ENCODE results near the gene HIVEP3.

The HIVEP3 gene

DNA sequence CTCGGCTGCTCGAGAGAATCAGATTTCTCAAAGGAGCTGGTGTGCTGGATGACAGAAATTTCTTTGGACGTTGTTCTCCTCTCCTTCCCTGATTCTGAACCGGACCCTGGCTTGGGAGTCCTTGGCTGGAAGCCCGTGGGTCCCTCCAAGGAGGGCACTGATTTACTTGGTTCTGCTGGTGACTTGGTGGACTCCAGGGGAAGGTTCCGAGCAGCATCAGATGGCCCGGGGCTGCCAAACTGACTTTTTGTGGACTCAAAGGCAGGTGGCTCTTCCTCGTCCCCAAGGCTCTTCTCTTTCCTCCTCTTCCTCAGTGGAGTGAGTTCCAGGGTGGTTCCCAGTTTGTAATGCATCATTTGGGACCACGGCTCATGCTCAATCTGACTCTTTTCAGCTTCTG lies 336.4 kb downstream of the HIVEP3 start:
- no peak for DNase-seq (ENCODE audit: low spot score)

DNA sequence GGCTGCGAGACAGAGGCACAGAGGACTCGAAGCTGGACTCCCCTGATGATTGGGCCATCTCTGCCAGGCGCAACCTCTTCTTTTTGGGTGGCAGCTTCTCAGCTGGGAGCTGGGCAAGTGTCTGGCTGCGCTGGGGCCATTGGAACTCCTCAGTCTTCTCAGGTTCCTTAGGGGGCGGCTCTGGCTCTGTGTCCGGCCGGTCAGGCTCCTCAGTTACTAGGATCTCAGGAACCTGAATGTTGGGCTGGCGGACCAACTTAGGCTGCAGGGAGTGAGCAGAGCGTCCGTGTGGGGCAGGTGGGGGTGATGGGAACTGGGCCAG lies 336.8 kb downstream of the HIVEP3 start:
- no peak for DNase-seq (ENCODE audit: low spot score)

DNA sequence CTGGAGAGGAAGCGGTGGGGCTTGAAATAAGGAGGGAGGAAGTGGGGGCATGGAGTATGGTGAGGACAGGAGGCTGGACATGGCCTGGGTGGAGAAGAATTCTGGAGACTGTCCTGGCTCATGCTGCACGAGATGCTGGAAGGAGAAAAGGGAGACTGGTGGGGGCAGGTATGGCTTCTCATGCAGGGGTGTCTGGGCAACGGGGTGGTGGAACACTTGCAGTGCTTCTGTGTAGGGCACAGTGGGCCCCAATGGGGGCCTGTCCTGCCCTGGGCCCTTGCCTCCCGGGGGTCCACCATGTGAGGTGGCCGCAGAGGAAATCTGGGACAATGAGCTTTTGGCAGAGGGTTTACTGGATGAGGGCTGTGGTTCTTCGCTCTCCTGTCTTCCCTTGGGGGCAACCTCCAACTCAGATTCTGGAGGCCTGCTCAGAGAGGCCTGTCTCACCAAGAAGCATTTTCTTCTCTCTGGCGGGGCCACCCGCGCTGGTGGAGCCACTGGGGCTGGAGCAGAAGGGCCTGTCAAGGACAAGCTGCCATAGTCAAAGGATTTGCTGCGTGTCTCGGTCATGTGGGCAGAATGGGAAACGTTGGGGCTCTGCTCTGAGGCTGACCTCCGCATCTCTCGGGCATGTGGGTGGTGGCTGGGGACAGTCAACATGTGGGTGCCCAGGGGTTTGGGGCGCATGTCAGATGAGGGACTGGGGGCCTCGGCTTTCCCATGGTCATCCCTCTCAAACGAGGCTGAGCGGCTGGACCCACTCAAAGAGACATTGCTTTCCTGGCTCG lies 337.3 kb downstream of the HIVEP3 start:
- DNase-seq (ENCODE audit: low spot score) = no peak

DNA sequence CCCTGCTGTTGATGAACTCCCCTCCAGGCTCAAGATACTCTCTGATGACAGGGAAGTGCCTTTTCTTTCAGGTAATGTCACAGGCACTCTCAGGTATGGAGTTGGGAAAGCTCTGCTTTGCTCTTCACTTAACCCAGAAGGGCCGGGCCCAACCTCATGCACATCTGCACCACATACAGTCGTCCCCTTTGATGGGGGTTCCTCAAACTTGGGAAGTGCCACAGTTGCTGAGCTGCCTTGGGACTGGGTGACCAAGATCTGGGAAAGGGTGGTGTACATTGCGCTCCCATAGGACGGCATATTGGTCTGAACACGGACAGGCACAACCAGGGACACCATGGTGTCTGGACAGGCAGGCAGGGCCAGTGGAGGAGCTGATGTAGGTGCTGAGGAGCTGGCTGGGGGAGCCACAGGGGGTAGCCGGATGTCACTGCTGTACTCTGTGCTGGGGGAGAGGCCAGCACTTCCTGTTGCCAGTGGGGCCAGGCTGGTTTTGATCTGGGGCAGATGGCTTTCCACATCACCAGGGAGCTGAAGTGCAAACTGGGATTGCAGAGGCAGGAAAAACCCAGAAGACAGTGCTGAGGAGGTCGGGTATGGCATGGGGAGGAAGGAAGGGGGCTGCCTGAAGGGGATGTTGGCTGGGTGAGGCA lies 338.1 kb downstream of the HIVEP3 start:
- DNase-seq (ENCODE audit: low spot score) = no peak

DNA sequence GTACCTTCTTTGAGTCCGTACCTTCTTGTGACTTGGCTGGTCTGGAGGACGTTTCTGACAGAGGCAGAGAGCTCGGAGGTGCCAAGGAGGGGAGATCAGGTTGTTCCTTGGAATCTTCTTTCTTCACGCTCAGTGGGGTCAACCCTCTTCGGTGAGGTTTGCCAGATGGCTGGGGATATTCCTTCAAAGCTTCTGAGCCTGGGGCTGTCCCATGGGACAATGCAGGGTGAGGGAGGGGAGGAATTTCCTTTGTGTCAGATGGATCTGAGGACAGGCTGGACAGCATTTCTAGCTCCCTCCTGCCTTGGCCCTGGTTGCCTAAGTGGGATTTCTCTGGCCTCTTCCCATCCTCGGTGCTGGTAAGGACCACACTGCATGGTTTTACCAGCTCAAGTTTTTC lies 338.7 kb downstream of the HIVEP3 start:
- DNase-seq (ENCODE audit: low spot score) = no peak

DNA sequence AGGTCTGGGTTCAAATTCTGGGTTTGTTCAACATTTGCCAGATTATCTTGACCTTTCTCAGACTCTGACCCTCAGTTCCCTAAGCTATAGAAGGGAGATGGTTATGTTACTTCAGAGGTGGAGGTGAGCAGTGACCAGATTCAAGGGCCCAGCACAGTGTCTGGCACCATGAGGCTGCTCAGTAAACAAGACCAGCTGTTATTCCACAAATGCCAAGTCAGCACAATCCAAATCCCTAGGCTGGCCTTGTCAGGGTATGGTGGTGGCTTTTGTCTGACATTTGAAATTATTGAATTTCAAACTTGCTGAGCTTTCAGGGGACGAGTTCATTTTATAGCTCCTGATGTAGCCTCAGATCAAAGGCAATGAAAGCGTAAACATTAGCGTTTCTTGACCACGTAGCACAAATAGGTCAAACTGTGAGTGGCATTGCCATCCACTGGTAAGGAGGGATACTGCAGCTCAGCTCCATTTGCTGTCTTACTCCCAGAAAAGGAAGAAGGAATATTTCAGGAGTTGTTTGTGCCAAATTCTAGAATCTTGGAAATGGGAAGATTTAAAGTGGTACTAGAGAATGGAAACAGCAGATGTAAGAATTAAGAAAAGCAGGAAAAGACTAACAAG lies 339.9 kb downstream of the HIVEP3 start:
- DNase-seq (ENCODE audit: low spot score) = no peak

DNA sequence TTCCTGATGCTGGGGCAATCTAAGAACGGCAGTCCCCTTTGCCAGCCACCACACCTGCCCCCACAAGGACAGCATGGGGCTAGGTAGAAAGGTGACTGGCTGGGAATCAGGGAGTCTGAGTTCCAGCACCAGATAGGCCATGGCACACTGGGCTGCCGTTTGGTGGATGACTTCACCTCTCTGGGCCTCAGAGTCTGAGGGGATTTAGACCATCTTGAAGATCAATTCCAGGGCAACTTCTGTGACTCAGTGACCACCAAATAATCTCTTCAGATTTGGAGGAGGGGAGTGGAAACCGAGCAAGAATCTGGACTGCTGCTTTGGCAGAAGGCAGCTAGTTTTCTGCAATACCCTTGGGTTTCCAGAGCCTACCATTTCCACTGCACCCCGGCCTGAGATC lies 342.1 kb downstream of the HIVEP3 start:
- no peak for DNase-seq (ENCODE audit: low spot score)

DNA sequence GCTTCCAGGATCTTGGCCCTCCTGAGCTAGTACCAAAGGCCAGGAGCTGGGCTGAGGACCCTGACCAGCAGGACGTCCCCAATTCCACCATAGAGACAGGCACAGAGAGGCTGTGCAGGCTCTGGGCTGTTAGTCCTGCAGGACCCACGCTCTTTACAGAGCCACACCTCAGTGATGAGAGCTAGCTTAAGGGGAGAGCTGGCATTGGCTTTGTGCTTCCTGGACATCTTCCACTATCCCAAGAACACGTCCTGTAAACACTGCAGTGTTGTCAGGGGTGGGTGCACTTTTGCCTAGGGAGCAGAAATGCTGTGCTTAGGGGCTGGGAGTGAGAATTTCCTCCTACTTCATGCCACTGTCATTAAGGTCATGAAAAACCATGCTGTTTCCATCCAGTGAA lies 342.5 kb downstream of the HIVEP3 start:
- DNase-seq (ENCODE audit: low spot score) = no peak

DNA sequence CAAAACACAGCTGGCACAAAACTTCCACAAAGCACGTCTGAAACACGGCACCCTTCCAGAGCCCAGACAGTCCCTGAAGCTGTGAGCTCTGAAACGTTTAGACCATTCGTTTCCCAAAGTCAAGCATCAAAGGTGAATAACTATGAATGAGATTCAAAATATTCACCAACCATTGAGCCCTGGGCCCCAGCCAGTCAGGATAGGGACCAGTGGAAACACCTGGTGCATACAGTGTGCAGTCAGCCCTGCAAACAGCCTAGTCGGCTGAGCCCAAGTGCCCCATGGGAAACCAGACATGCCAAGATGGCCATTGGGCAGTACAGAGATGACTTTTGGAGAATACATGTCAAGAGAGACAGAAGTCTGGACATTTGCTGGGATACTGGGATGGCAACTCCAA lies 343.9 kb downstream of the HIVEP3 start:
- DNase-seq (ENCODE audit: low spot score) = no peak

DNA sequence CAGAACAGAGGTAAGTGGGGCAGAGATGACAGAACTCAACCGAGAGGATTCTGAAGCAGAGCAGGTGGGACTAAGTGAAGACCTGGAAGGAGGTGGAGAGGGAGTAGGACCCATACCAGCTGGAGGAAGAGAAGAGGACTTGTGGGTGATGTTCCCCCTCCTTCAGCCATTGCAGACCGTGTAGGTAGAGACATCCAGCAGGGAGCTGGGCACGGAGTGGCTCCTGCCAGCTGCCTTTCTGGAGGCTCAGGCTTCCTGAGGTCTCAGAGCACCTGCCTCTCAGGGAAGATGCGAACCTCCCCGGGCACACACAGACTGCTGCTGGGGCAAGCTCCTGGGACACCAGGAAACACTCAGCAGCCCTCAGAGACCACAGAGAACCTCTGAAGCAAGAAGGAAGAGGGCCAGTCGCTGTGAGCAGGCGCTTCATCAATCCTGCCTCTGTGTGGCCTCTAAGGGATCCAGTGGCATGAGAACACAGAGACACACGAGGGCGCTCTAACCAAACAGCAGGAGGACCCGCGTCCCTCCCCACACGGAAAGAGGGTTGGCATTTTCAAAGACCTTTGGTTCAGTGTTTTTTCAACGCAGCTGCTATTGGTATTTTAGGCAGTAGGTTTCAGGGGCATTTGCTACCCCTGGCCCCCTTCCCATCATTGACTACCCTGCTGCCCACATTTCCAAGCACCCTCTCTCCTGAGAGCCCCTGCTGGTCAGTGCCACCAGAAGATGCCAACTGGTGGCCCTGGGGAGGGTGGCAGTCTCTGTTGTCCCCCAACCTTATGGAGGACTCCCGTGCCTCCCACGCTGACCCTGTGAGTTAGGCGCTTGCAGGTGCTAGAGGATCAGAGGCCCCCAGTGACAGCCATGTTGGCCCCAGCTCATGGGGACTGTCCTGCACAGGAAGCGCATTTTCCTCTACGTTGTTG lies 344.7 kb downstream of the HIVEP3 start:
- peak; percentile 81 for DNase-seq (ENCODE audit: low spot score)

DNA sequence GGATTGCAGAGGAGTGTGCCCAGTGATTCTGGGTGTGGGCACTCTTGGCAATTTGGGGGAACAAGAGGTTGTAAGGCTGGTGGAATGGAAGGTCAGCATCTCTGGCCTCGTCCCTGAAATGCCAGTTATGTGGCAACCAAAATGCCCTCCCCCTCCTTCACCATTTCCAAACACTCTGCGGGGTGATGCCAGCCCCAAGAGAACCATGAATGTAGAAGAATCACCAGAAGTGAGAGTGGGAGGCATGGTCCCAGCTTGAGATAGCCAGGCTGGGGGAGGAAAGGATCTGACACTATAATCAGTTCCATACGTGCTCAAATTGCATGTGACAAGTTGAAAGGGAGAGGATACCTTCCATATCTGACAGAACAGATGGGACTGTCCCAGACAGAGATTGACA lies 345.5 kb downstream of the HIVEP3 start:
- DNase-seq (ENCODE audit: low spot score) = no peak

DNA sequence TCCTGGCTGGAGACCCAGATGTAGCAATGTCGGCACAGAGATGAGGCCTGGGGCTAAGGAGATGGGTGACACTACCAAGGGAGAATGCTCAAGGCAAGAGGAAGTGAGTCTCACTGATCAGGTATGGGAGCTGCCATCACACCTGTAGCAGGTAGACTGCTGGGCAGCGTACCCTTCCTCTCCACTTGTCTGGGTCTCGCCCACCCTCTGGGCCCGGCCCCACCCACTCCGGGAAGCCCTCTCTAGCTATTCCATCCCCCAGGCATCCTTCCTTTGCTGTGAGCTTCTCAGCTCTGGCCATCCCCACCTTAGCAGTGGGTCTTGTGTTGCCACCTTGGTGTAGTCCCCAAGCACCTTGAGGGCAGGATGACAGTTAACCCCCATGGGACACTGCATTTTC lies 346.5 kb downstream of the HIVEP3 start:
- no peak for DNase-seq (ENCODE audit: low spot score)

DNA sequence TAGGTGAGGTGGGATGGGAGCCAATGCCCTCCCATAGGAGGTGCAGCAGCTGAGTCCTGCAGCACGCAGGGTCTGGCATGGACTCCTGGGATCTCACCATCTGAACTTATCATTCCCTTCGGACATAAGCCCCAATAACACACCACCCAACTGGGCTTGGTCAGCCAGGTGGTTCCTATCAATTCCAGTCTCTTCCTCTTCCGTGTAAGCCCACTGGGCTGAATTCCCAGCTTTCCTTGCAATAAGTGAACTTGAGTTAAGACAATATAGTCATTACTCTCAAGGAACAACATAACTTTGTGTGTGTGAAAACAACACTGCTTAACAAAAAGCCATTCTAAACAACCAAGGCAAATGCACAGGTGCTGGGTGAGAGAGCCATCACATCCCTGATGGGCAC lies 347.7 kb downstream of the HIVEP3 start:
- no peak for DNase-seq (ENCODE audit: low spot score)

DNA sequence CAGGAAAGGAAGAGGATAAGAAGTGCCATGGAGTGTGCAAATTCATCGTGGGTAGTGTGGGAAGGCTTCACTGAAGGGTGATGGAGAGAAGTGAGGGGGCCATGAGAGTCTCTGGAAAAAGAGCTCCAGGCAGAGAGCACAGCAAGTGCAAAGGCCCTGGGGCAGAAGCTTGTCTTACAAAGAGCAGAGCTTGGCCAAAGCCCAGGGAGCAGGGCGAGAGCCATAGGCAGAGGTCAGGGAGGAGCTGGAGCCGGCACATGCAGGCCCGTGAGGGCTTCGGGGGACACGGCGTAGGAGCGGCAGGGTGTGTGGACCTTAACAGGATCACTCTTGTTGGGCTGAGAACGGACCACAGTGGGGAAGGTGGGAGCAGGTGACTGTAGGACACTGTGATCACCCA lies 350.5 kb downstream of the HIVEP3 start:
- DNase-seq (ENCODE audit: low spot score) = no peak

DNA sequence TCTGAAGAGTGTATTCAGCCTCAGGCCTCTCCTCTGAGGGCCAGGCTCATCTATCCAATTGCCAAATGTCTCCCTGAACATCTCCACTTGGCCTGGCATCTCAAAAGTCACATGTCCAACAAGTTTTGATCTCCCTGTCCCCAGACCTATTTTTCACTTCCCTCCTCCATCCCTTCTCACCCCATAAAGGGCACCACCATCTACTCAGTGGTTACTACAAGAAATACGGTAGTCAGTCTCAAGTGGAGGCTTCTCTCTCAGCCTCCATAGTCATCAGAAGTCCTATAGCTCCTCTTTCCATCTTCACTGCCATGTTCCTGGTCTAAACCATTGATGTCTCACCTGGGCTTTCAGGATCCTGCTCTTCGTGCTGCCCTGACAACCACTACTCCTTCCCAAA lies 351.8 kb downstream of the HIVEP3 start:
- no peak for DNase-seq (ENCODE audit: low spot score)

DNA sequence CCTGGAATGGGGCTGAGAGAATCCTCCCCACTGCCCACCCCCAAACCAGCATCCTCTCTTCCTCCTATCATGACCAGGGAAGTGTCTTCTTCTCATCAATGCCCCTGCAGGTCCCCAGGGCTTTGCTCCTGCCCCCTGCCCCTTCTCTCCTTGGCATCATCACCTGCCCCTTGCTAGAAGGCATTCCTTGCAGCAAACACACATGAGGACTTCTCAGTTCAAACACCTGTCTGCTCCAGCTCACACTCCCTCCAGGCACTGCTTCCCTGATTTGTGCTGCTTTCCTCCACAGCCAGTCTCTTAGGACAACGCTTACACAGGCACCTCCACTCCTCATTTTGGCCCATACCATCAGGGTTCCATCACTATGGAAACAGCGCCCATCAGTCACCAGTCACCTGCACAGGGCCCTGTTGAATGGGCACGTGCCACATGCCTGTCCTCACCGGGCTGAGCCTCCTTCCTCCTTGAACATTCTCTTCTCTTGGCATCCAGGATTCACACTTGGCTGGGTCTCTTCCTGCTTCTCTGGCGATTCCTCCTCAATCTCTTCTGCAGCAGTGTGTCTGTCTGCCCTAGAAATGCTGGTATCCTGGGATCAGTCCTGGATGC lies 352.3 kb downstream of the HIVEP3 start:
- no peak for DNase-seq (ENCODE audit: low spot score)

DNA sequence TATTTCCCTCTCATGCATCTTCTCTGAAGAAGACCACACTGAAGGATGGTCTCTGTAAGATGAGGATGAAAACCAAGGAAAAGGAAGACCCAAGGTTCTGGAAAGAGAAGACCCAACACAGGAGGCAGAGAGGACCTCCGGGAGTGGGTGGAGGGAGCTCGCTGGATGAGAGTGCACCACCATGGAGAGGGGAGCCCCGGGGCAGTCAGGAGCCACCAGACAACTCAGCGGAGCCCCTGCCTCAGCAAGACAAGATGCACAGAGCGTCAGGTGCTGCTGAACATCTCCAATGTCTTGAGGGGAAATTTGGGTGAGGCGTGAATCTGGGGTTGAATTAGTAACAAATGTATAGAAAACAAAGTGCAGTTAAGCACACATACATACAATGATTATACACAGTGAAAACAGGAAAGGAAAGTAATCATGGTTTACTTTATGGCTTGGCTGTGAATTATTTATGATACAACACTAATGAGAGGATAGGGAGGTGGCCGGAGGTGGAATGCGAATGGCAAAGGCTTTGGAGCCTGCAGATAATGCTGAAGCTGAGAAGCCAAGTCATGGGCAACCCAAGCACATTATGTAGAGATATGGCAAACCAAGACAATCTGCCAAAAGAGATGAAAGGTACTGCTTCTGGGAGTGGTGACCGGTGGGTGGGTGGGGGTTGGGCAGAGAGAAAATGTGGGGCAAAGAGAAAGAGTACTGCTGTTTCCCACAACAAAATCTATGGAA lies 353.8 kb downstream of the HIVEP3 start:
- no peak for DNase-seq (ENCODE audit: low spot score)

DNA sequence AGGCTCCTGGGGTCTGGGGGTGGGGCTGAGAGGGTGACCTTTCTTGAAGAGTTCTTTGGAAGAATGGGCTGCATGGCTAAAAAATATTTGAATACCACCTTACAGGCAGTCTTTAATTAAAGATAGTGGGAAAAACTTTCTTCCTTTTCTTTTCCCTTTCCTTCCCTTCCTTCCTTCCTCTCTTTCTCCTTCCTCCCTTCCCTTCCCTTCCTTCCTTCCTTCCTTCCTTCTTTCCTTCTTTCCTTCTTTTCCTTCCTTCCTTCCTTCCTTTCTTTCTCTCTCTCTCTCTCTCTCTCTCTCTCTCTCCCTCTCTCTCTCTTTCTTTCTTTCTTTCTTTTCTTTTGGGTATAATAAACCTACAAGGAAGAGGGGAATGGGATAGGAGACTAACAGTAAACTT lies 356.4 kb downstream of the HIVEP3 start:
- no peak for DNase-seq (ENCODE audit: low spot score)

DNA sequence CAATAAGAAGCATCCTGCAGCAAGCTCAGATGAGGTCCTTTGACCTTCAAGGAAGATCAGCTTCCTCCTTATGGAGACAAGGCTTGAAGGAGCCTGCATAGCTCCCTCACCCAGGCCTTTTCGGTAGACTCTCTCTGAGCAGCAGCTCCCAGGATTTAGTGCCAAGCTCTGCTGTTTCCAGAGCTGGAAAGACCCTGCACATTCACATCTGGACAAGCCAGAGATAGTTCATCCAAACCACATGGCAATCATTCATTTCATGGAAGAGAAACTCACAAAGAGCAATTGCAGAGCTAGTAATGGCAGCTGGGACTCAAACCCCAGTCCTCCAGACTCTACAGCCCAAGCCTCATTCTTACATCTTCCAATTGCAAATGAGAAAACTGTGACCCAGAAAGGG lies 357.8 kb downstream of the HIVEP3 start:
- DNase-seq (ENCODE audit: low spot score) = no peak

DNA sequence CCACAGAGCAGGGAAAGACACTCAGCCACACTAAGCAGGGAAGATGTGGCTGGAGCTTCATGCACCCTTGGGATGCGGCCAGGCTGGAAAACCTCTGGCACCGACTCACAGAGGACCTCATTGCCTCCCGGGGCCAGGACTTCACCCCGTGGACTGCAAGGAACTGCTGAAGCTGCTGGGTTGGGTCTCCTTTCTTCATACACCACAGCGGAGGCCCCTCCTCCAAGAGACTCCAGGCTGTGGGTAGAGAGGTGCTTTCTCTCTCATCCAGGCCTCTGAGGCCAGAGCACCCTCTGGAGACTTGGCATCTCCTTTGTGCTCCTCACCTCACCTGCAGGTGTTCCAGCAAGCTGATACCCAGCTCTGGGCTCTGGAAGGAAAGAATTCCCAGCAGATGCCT lies 358.2 kb downstream of the HIVEP3 start:
- no peak for DNase-seq (ENCODE audit: low spot score)

DNA sequence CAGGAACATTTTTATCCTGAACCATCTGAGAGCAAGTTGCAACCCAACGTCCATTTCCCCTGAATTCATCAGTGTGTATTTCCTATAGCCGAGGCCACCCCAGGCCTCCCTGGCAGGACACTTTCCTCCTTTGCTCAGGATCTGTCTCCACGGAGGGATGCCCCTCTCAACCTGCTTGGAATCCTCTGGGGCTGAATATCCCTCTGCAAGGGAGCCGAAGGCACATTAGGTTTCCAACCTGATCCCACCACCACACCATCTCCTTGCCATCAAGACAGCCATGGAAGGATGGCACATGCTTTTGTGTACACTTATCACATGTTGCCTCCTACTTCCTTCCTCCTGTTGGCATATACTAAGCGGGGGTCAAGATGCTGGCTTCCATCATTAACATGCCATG lies 359.4 kb downstream of the HIVEP3 start:
- DNase-seq (ENCODE audit: low spot score) = no peak
